Ishikawa (cell line): Measurements from ENCODE around the gene FMNL2.

Experiments used
- CEBPB ChIP-seq: IDR thresholded peaks from 2 replicates; pipeline ENCODE4 v1.6.1; 2012
- CREB1 ChIP-seq: IDR thresholded peaks from 2 replicates; pipeline ENCODE4 v1.6.1; 2012; ENCODE audit warnings: low read depth
- EGR1 ChIP-seq: IDR thresholded peaks from 2 replicates; pipeline ENCODE4 v1.6.1; 2012
- EP300 ChIP-seq: IDR thresholded peaks from 2 replicates; pipeline ENCODE4 v1.6.1; 2012; ENCODE audit warnings: borderline replicate concordance
- FOXM1 ChIP-seq: IDR thresholded peaks from 2 replicates; pipeline ENCODE4 v1.6.1; 2012; ENCODE audit warnings: low read depth, borderline replicate concordance
- NFIC ChIP-seq: IDR thresholded peaks from 2 replicates; pipeline ENCODE4 v1.6.1; 2012
- RAD21 ChIP-seq: IDR thresholded peaks from 2 replicates; pipeline ENCODE4 v1.6.1; 2012; ENCODE audit warnings: low read depth
- TAF1 ChIP-seq: IDR thresholded peaks from 2 replicates; pipeline ENCODE4 v1.6.1; 2012; ENCODE audit warnings: low read depth, mild to moderate bottlenecking
- TCF12 ChIP-seq: IDR thresholded peaks from 2 replicates; pipeline ENCODE4 v1.6.1; 2012; ENCODE audit warnings: low read depth
- TEAD4 ChIP-seq: IDR thresholded peaks from 2 replicates; pipeline ENCODE4 v1.6.1; 2012
- YY1 ChIP-seq: IDR thresholded peaks from 2 replicates; pipeline ENCODE4 v1.6.1; 2012; ENCODE audit warnings: low read depth
- ZBTB7A ChIP-seq: IDR thresholded peaks from 2 replicates; pipeline ENCODE4 v1.6.1; 2012; ENCODE audit warnings: low read depth
- TF ChIP-seq, protein P1 (sequence below): IDR thresholded peaks from 2 replicates; pipeline ENCODE4 v1.6.1; 2012
- TF ChIP-seq, protein P2 (sequence below): IDR thresholded peaks from 2 replicates; pipeline ENCODE4 v1.6.1; 2012
- TF ChIP-seq, protein P3 (sequence below): IDR thresholded peaks from 2 replicates; pipeline ENCODE4 v1.6.1; 2012; ENCODE audit warnings: low read depth, mild to moderate bottlenecking

The FMNL2 gene

DNA sequence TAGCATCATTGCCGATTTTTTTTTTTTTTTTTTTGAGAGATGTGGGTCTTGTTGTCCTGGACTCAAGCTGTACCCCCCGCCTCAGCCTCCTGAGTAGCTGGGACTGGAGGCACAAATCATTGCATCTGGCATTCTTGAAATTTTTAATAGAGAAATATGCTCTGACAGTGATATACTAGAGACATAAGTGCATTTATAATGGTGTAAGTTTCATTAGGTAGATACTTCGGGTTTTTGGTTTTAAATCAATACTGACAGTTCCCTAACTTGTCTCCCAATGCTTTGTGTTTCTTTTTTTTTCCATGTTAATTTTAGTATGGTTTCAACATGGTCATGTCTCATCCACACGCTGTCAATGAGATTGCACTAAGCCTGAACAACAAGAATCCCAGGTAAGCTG is 243.6 kb downstream of the FMNL2 start:
- TF ChIP-seq ZBTB7A (no peak), TEAD4 (no peak), TCF12 (no peak), YY1 (no peak), FOXM1 (no peak), CEBPB (no peak), EP300 (no peak), NFIC (no peak)
- TF ChIP-seq, protein P1, sequence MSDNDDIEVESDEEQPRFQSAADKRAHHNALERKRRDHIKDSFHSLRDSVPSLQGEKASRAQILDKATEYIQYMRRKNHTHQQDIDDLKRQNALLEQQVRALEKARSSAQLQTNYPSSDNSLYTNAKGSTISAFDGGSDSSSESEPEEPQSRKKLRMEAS, result no peak
- TF ChIP-seq, protein P2, sequence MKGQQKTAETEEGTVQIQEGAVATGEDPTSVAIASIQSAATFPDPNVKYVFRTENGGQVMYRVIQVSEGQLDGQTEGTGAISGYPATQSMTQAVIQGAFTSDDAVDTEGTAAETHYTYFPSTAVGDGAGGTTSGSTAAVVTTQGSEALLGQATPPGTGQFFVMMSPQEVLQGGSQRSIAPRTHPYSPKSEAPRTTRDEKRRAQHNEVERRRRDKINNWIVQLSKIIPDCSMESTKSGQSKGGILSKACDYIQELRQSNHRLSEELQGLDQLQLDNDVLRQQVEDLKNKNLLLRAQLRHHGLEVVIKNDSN, result no peak

DNA sequence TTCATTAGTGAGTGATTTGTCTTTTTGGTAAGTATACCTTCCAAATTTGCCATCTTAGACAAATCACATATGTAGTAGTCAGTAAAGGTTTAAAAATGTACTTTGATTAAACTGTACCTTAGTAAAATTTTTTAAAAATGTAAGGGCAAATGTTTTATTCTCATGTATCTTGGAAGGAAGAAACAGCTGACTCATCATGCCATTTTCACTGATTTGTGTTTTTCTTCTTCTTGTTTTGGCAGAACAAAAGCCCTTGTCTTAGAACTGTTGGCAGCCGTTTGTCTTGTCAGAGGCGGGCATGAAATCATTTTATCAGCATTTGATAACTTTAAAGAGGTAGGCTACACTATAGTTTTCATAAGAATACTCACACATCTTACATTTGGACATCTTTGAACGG is 245.7 kb downstream of the FMNL2 start:
- no peak for TF ChIP-seq ZBTB7A
- TF ChIP-seq FOXM1, result no peak
- TF ChIP-seq, protein P3, sequence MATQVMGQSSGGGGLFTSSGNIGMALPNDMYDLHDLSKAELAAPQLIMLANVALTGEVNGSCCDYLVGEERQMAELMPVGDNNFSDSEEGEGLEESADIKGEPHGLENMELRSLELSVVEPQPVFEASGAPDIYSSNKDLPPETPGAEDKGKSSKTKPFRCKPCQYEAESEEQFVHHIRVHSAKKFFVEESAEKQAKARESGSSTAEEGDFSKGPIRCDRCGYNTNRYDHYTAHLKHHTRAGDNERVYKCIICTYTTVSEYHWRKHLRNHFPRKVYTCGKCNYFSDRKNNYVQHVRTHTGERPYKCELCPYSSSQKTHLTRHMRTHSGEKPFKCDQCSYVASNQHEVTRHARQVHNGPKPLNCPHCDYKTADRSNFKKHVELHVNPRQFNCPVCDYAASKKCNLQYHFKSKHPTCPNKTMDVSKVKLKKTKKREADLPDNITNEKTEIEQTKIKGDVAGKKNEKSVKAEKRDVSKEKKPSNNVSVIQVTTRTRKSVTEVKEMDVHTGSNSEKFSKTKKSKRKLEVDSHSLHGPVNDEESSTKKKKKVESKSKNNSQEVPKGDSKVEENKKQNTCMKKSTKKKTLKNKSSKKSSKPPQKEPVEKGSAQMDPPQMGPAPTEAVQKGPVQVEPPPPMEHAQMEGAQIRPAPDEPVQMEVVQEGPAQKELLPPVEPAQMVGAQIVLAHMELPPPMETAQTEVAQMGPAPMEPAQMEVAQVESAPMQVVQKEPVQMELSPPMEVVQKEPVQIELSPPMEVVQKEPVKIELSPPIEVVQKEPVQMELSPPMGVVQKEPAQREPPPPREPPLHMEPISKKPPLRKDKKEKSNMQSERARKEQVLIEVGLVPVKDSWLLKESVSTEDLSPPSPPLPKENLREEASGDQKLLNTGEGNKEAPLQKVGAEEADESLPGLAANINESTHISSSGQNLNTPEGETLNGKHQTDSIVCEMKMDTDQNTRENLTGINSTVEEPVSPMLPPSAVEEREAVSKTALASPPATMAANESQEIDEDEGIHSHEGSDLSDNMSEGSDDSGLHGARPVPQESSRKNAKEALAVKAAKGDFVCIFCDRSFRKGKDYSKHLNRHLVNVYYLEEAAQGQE, result no peak
- TF ChIP-seq CEBPB, result no peak
- no peak for TF ChIP-seq YY1
- TF ChIP-seq CREB1, result no peak
- no peak for TF ChIP-seq EP300
- TF ChIP-seq, protein P2, result no peak
- no peak for TF ChIP-seq TCF12
- TF ChIP-seq, protein P1, result no peak
- no peak for TF ChIP-seq RAD21
- TF ChIP-seq EGR1, result no peak
- no peak for TF ChIP-seq TAF1
- no peak for TF ChIP-seq NFIC
- TF ChIP-seq TEAD4, result no peak

DNA sequence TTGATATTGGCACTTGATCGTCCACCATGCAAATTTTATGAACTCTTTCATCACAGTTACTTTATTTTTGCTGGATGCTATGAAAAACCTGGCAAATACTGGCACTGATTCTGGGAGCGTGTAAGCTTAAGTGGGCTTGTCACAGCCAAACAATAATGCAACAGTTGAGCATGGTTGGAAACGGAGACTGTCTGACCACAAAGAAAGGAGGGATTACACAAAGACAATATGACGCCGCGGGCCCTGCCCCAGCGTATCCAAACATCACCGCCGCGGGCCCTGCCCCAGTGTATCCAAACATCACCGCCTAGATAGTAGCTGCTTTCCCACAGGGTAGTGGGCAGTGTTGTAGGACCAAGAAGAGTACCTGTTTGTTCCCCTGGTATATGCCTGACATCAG is 246.4 kb downstream of the FMNL2 start:
- TF ChIP-seq CEBPB (no peak), RAD21 (no peak), CREB1 (no peak), TEAD4 (no peak), ZBTB7A (no peak), YY1 (no peak), EGR1 (no peak)
- TF ChIP-seq, protein P2, result no peak

DNA sequence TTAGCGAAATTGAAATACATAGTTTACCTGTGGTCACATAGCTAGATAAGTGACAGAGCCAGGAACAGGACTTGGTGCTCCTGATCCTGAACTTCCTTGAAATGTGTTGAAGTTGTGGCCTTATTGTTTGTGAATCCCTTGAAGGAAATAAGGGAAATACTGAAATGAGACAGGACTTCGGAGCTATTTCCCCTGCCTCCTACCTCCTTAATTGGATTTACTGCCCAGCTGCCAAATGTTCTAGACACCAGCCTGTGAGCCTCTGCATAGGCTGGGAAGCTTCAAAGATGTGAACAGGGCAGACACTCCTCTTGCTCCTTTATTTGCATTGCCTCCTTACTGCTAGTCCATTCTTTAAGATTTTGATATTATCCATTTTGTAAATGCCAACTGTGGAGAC is 247.1 kb downstream of the FMNL2 start:
- TF ChIP-seq, protein P3, result no peak
- TF ChIP-seq CEBPB (no peak), FOXM1 (no peak), CREB1 (no peak), TAF1 (no peak), ZBTB7A (no peak), YY1 (no peak), TEAD4 (no peak), EP300 (no peak), NFIC (no peak), EGR1 (no peak), RAD21 (no peak)
- TF ChIP-seq, protein P2, result no peak

DNA sequence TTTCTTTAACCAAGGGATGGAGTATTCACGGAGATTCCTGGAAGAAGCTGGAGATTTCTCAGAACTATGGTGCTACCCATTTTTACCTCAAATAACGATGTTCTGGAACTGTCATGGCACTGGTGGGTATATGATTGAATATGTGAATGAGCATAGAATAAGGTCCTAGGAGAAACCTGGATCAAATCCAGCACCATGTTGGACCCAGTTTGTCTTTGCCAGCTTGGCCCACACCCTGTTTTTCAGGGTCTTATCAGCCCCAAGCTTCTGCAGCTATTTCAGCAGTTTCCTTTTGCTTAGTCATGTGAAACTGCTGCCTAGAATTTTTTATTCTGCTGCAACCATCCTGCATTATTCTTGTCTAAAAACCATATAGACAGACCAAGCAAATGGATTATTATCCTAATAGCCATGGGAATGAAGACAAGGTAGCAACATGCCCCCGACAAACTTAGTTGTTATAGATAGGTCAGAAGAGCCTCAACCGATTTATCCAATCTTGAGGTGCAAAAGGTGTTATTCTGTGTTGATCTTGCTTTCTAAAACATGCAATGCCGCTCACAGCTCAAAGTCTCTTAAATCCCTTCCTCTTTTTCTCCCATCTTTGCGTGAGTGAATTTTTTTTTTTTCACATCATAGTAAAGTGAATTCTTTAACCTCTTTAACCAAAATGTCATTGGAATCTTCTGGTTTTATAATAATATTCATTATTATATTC is 248.7 kb downstream of the FMNL2 start:
- TF ChIP-seq TAF1 (no peak), EGR1 (no peak), FOXM1 (no peak), EP300 (no peak), CREB1 (no peak), NFIC (no peak), TCF12 (no peak), RAD21 (no peak), TEAD4 (no peak), ZBTB7A (no peak), YY1 (no peak), CEBPB (no peak)
- TF ChIP-seq, protein P2, result no peak
- TF ChIP-seq, protein P1, result no peak
- TF ChIP-seq, protein P3, result no peak
